GDM1 (cell line): Measurements from ENCODE around the gene VPS13D.
"Not testable (repeated sequence)": the region's sequence is repeated elsewhere in the genome, so short reads cannot be mapped to it uniquely, and the experiment has no call there.

Experiments used
- DNase-seq: peaks from one replicate; lab custom pipeline; 2025; lab: John Stamatoyannopoulos, UW

Gene VPS13D

DNA sequence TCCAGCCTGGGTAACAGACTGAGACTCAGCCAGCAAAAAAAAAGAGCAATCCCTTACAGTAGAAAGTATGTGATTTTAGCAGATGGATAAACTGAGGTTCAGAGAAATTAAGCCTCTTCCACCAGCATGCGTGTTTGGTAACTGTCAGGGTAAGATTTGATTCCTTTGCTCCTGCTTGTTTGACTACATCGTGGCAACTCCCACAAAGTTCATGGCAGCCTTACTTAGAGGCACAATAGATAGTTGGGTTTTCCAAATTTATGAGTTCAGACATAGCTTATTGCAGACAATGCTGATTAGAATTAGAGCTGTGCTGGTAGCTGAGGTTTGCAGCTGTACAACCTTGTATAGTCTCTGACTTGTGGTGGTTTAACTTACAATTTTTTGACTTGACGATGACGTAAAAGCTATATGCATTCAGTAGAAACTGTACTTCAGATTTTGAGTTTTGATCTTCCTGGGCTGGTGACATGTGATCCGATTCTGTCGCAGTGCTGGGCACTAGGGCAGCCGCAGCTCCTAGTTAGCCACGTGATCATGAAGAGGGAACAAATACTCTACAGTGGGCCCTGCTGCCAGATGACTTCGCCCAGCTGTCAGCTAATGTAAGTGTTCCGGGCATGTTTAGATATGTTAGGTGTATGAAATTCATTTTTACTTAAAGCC lies 220.4 kb downstream of the VPS13D start:
- no peak for DNase-seq

DNA sequence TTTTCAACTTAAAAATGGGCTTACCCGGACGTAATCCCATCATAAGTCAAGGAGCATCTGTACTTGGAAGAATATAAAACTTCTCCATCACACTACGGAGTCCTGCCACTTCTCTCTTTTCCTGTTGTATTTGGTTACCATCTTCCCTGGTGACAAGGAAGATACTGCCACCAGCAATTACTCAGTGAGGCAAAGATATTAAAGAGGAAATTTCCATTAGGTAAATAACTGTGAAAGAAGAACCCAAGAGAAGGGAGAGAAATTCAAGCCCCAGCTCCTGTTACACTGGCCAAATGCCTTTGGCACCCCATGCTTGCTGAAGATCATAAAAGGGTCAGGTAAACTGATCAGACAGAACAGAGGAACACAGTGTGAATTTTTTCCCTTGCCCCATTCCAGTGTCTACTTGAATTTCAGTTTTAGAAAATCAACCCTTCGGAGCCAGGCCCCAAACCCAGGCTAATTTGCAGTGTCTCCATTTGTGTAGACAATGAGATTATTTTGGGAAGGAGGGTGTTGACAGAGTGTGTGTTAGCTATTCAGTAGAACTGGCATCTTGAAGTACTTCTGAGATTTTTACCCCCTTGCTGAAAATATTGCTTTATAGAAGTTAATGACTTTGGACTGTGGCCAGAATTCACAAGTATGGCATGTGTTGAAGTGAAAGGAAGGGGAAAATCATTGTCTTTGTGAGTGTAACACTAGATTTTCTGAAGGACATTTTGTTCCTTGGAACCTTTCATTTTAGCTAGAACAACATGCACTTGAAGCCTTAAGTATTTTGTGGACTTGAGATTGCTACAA lies 221.1 kb downstream of the VPS13D start:
- no peak for DNase-seq

DNA sequence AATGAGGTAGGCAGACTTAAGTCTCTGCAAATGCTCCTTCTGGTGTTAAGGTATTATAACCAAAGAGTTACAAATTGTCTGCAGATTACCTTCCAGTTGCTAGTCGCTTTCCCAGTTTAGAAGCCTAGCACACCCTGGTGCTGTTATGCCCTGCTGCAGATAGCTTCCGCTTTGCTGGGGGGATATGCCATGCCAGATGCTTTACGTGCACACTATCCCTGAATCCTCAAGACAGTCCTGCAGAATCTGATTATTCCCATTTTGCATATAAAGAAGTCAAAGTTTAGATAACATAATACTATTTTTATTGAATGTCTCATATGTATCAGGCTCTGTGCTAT lies 221.7 kb downstream of the VPS13D start:
- no peak for DNase-seq

DNA sequence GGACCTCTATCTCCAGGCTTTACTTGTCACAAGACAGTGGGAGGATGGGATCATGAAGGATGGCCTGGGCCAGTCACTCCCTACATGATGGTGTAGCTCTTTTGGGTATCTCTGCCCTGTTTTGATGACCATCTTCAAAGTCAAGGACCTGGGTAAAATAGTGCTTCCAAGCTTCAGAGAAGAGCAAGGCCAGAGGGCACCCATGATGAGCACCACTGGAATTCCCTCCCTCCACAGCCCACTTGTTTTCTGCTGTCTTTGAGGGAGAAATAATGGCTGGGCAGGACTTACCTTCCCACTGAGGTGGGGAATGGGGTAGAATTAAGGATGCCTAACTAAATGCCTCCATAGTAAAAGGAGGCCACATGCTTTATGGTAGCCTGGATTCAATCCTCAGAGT lies 222.4 kb downstream of the VPS13D start:
- DNase-seq, result no peak

DNA sequence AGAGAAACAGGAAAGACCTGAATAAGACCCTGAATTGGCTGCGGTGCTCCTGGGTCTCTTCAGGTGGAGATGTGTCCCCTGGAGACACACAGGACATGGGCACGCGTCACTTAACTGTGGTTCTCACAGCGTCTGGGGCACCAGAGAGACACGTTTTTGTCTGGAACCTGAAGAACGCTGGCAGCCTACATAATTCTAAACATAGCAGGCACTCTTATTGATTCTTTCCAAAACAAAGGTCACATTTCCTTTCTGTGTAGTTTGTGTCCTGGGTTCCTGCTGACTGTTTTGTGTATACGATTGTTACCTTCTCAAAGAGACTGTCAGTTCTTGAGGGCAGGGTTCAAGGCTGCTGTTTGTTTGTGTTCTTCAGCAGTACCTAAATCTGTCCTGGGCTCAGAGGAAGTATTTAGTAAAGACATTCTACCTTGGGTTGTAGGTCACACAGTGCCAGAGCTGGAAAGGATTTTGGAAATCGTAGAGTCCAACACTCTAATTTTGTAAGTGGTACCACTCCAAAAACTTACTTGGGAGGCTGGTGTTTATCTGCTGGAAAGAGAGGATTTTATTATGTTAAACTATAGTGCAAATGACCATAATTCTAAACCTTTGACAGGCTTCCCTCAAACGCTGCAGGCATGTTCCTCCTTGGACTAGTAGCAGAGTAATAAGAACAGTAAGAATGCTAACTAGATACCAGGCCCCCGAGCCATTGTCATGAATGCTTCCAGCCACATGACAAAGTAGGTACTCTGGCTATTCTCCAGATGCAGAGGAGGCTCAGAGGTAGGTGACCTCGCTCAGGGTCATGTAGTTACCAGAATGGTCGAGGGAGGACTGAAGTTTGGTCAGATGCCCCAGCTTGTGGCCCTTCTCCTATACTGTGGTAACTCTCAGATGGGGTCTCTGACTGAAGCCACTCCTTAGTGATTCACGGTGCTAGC lies 223.8 kb downstream of the VPS13D start:
- DNase-seq, result no peak

DNA sequence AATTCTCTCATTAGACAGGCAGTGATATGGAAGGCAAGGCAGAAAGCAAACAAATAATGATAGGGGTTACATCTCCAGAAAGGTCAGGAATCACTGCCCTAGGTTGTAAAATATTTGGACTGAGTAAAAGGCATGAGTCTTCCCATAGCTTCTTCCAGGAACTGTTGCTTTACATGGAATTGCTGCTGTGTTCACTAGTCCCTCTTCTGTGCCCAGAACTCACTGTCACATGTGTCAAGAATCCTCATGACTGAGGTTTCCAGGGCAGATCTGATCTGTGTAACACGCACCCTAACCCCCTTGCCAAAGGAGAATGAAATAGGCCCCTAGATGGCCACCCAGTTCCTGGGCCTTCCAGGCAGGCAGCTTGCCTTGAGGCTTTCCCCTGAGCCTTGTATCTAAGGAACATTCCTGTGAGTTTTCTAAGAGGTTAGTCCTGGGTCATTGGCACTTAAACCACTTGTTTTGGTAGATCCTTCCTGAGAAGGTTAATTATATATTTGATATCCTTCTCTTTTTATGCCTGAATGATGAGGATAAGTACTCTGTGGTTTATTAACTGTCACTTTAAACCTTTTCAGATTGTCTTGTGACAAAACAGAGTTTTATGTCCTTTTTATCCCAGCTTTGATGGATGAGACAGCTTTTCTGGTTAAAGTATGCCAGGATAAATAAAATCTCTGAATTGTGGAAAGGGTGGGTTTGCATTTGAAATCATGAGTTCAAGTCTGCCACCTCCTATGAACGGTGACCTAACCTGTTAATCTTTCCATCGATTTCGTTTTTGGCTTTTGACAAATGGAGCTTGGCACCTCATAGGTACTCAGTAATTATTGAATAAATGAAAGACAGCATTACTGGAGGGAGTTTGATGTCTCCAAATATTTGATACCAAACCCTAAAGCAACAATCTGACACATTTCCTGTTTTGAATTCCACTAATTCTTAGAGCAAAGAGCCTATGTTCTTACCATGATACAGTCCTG lies 224.9 kb downstream of the VPS13D start:
- no peak for DNase-seq

DNA sequence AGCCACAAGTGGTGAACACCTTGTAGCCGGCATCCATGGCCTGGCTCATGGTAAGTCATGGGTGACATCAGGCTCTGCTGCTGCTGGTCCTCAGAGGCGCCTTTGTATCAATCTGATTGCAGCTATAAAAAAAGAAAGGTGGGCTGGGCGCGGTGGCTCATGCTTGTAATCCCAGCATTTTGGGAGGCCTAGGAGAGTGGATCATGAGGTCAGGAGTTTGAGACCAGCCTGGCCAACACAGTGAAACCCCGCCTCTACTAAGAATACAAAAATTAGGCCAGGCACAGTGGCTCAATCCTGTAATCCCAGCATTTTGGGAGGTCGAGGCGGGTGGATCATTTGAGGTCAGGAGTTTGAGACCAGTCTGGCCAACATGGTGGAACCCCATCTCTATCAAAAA lies 226.3 kb downstream of the VPS13D start:
- DNase-seq, result not testable (repeated sequence)

DNA sequence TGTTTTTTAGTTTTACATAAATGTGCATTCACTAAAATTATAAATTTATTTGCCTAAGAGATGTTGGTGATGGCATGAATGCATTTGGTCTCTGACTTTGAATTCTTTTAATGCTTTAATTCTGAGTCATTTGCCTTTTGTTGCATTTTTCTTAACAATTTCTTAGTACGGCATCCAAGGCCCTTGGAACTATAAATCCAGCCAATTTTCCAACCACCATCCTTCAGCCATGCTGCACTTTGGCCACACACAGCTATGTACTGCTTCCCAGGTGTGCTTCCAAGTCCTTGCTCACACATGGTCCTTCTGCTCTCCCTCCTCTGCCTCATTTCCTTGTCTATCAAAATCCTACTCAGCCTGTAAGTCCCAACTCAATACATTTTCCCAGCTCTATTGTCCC lies 227.1 kb downstream of the VPS13D start:
- no peak for DNase-seq

DNA sequence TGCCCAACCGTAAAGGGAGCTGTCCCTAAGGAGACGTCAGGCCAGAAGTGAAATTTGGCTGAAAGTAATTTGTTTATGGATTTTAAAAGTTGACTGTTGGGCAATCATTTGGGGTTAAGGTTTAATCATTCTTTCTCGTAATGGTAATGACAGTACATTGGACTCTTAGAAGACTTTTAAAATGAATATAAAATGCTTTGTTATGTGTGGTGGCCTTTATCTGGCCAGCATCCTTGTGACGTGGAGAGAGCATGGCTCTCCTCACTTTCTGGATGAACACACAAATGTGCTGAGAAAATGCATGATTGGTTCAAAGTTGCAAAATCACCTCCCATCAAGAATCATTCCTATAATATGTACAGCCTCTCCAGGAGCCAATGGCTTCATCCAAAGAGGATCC lies 227.9 kb downstream of the VPS13D start:
- no peak for DNase-seq

DNA sequence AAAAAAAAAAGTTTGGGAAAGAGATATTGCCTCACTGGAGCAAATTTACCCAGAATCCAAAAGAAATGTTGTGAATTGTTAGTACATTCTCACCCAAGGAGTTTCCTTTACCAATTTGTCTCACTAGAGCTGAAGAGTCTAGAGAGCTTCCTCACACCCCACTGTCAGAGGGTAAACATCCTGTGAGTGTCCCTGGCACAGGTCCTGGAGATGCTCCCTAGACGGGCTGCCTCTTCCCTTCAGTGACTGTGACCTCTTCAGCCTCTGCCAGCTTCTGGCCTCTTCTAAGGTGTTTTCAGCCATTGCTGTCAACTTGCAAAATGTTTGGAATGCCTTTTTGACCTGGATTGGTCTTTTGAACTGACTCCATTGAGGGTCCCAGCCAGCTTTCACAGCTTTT lies 228.7 kb downstream of the VPS13D start:
- DNase-seq, result no peak

DNA sequence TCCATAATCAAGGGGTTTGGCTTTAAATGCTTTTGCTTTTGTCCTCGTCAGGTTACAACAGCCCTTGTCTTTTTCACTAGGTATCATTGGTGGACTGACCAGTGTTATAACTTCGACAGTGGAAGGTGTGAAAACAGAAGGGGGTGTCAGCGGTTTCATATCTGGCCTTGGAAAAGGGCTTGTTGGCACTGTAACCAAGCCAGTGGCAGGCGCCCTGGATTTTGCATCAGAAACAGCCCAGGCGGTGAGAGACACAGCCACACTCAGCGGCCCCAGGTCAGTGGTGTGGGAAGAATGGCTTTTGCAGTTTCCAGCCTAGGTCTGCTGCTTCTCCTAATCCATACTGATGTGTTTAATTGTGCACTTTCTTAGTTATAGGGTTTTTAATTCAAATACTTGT lies 230.3 kb downstream of the VPS13D start:
- no peak for DNase-seq

DNA sequence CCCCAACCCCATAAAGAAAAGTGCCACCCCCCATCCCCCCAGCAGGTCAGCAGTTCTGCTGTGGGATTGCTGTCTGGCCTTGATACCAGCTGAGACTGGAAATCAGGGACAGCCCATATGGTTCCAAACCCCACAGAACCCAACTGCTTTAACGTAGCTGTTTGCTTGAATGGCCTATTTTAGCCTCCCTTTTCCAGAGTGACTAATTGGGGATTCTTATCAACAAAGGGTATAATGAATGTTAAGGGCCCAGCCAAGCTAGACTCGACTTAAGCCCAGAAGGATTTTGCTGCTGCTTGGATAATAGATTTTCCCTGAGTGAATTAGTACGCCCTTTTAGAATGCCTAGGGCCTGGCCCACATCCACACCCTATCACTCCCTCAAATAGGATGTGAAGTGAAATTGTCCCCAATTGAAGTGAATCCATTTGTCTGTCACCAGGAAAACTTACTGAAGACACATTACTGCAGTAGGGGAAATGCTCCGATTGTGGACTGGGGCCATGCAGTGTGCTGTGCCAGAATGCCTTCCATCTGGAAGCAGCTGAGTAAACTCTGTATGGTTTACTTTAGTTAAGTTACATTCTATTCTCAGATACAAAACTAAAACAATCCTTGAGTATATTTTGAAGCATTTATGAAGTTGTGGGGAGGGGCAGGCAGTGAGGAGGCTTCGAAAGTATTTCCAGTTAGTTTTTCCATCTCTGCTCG lies 231.2 kb downstream of the VPS13D start:
- DNase-seq, result no peak

DNA sequence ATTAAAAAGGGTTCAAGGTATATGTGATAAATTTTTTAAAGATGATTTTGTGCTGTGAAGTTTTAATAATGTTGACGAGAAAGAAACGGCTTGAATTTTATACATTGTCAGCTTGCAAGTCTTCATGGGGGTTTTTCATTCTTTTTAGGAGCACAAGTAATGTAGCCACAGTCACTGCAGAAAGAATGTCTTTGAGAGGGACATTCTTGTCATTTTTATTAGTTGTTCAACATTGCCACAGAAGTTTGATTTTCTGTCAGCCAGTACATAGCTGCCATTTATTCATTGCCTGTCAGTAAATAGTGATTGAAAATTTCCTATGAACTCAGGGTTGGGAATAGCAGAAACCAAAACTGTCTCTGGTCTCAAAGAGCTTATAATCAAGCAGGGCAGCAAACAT lies 231.9 kb downstream of the VPS13D start:
- DNase-seq, result no peak

DNA sequence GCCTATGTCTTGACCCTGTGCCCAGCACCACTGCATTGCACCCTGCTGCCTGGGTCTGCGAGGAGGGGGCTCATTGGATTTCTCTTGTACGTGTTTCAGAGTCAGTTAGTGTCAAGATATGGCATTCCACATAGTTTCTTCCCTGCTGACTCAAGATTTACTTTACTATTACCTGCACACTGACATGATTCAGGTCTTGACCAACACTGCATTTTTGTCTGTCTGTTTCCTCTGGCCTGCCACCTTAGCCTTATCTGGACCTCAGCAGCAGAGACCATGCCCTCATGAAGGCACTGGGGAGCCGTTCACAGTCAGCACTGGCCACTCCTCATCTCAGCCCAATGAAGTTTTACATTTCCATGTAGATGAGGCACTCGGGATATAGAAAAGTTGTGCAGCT lies 232.8 kb downstream of the VPS13D start:
- DNase-seq, result no peak

DNA sequence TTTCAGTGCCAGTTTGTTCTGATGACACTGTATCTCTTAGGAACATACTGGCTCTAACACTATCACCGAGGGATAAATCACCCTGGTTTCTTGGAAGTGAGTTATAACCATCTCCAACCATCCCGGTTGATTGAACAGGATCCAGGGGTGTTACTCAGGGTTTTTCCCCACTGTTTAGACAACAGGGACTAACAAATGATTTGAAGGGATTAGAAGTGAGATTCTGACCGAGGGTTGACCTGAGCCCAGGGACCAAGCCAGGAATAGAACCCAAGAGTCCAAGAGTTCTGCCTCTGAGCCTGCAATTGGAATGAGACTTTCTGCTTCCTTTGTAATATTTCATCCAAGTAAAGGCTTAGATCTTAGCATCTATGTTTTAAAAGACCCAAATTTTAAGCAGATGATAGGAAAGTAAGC lies 234.2 kb downstream of the VPS13D start:
- no peak for DNase-seq

DNA sequence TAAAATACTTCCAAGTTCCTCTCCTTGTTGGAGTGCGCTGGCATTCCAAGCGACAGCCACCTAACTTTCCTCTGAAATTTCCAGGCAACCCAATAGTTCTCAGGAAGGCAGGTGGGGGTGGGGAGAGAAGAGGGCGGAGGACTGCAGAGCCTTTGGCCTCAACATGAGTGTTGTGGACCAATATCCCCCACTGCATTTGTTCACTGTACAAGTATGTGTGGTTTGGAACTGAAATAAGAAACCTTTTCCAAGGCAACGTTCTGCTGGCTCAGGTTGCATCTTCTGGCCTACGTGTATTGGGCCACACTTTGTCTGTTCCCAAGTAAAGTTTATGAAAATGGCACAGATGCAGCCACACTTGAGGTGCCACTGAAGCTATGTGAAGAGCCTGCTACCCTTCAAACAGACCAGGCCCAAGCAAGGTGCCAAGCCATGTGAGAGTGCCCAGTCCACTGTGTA lies 234.8 kb downstream of the VPS13D start:
- no peak for DNase-seq

DNA sequence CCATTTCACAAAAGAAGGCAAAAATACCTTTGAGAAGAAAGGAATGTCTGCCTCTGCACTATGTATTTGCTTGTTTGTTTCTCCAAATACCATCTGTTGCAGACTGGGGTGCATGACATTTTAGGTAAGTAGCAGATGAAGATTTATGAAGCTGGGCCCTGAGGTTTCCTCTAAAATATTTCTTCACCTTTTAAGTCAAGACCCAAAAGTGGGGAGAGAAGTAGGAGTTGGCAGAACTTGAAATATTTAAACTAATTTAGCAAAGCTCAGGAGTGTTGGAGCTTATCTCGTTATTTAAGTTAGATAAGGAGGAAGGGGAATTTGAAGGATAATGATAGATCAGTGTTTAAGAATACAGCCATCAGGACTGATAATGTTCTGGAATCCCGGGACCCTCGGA lies 235.3 kb downstream of the VPS13D start:
- no peak for DNase-seq

DNA sequence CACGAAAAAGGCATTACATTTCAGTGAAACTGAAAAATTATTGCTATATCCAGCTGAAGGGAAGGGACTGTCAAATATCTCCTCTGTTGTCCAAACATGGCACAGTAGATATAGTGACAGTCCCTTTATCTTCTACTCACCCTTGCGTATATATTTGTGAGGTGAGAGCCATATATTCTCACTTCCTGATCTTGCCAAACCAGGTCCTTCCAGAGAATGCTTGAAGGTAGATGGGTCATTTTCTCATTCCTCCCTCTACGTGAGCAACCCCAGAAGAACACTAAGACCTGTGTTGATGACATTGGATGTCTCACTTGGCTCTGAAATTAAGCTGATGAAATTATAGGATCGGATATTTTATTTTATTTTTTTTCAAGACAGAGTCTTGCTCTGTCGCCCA lies 237.0 kb downstream of the VPS13D start:
- no peak for DNase-seq

DNA sequence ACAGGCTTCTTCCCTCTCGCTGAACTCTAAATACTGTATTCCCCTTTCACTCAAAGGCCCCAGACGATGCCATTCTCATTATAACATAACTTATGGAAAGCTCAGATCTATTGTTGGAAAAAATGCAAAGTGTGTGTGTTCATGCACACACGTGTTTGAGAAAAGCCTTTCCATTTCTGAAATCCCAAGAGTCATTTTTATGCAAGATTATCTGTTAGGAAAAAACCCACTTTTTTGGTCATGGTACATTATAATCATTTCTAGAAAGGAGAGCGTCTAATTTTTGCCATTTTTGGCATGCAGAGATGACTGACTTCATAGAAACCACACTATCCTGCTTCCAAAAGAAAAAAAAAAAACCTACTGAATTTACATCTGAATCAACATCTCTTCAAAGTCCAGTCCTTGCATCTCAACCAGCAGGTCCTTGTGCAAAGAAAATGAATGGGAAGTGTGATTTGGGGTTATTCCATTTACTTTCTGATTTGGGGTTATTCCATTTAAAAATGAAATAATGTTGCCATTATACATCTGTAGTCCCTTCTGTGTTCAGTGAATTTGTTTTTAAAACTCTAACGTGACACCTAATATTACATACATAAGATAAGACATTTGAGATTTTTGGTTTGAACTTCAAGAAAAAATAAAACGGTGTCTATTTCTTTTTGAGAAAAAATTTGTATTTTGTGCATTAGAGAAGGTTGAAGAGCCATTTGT lies 237.9 kb downstream of the VPS13D start:
- DNase-seq, result no peak

DNA sequence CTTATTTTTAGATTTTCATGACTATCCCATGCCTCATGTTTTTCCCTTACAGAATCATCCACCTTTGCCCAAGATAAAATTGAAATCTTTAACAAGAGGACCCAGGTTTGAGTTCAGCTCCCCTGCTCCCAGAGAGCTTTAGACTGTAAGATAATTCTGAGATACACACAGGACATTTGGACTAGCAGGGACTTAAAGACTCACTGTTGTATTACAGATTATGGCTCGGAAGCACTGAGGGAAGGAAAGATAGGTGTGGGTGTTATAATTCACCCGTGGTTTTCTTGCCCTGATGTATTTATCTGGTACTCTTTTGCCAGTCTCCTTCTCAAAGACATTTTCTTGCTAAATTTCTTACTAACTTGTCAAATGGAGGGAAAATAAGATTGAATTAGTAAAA lies 238.5 kb downstream of the VPS13D start:
- no peak for DNase-seq
